HFFc6 (cell line): ENCODE measurements around the gene KIFBP. TPM values are rescaled to one million over a fixed set of nuclear protein-coding genes. Genes with fewer than 3 reads are reported as not detected.

ENCODE experiments used
- DNase-seq: peaks from one replicate; pipeline ENCODE4 v3.0.0-alpha.2; 2018
- H3K27ac Mint-ChIP-seq: 2 replicates; pipeline ENCODE4 v1.8.0; 2020; ENCODE audit warnings: mild to moderate bottlenecking, mixed read lengths
- H3K27me3 Mint-ChIP-seq: 2 replicates; pipeline ENCODE4 v1.8.0; 2021; ENCODE audit warnings: mild to moderate bottlenecking, moderate library complexity, mixed read lengths; ENCODE audit not compliant: insufficient read depth
- H3K36me3 Mint-ChIP-seq: 2 replicates; pipeline ENCODE4 v1.8.0; 2021; ENCODE audit warnings: low read depth, mixed read lengths
- H3K4me1 Mint-ChIP-seq: 2 replicates; pipeline ENCODE4 v1.8.0; 2020; ENCODE audit warnings: low read depth, mixed read lengths
- H3K4me3 Mint-ChIP-seq: 2 replicates; pipeline ENCODE4 v1.8.0; 2020; ENCODE audit warnings: mild to moderate bottlenecking, moderate library complexity, mixed read lengths
- H3K9me3 Mint-ChIP-seq: 2 replicates; pipeline ENCODE4 v1.8.0; 2020; ENCODE audit warnings: mild to moderate bottlenecking, mixed read lengths
- total RNA-seq, 6 experiments: library from RNA; stranded (reverse); fragmentation: NEBNext Ultra II Directional; extraction: Animal tissue kit (Norgen Biotek cat#: 25700); gene quantifications; 2 replicates in 1 of 6; 3 replicates in 5 of 6; pipeline ENCODE4 v1.2.3, GENCODE V29; 2021
- TF ChIP-seq, protein P1 (sequence below): fragments of 200-600 bp; sonication (generic); IDR thresholded peaks from 2 replicates; pipeline ENCODE4 v1.5.0; 2021; ENCODE audit warnings: antibody characterized with exemption, mild to moderate bottlenecking

Gene KIFBP
- total RNA-seq, 6 experiments from 2014 or later: 43.6 to 56.2 (median 51.9) TPM

DNA sequence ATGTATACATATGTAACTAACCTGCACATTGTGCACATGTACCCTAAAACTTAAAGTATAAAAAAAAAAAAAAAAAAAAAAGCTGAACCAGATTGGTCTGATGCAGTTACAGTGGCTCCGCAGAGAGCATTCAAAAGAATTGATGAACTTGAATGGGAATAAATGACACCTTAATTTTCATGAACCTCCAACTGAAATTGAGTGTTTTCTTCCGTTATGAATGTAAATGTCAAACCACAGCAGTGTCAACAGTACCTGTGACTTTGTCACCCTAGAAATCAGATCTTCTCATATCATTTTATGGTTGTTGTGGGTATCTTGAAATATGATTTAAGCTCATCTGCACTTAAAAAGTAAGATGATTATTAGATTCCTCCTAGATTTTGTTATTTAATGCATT, 66.6 kb downstream of the KIFBP start:
- Mint-ChIP-seq H3K4me3 (no peak overlapping the region), H3K27me3 (peaks cover 9% of the 10 kb centered on the region), H3K27ac (no peak overlapping the region), H3K36me3 (no peaks in the 10 kb centered on the region), H3K4me1 (peaks cover 42% of the 10 kb centered on the region), H3K9me3 (no peaks in the 10 kb centered on the region)
- DNase-seq: no peak
- TF ChIP-seq, protein P1, sequence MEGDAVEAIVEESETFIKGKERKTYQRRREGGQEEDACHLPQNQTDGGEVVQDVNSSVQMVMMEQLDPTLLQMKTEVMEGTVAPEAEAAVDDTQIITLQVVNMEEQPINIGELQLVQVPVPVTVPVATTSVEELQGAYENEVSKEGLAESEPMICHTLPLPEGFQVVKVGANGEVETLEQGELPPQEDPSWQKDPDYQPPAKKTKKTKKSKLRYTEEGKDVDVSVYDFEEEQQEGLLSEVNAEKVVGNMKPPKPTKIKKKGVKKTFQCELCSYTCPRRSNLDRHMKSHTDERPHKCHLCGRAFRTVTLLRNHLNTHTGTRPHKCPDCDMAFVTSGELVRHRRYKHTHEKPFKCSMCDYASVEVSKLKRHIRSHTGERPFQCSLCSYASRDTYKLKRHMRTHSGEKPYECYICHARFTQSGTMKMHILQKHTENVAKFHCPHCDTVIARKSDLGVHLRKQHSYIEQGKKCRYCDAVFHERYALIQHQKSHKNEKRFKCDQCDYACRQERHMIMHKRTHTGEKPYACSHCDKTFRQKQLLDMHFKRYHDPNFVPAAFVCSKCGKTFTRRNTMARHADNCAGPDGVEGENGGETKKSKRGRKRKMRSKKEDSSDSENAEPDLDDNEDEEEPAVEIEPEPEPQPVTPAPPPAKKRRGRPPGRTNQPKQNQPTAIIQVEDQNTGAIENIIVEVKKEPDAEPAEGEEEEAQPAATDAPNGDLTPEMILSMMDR: no peak

DNA sequence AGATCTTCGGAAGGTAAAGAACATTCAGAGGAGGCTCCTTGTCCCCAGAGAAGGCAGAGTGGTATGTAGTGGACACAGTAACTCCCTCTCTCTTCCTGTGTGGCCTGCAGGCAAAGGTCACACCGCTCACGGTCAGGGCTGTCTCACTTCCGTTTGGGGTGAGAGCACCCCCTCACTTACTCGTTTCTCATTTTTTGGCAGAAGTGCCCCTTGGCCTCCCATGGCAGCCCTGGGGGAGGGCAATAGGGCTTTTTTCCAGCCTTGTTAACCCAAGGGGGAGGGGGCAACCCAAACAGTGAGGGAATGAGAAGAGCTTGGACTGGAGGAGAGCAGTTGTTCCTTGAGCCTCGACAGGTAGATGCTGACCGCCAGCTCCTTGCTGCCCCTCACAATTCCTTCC, 67.5 kb downstream of the KIFBP start:
- Mint-ChIP-seq H3K27me3 (peaks cover 9% of the 10 kb centered on the region), H3K36me3 (no peaks in the 10 kb centered on the region), H3K4me1 (peaks cover 45% of the 10 kb centered on the region), H3K9me3 (no peaks in the 10 kb centered on the region), H3K4me3 (no peak overlapping the region), H3K27ac (peak overlapping the region; percentile 88)
- DNase-seq: no peak
- TF ChIP-seq, protein P1: no peak

- Mint-ChIP-seq H3K27ac (peak overlapping the region; percentile 88), H3K27me3 (peaks cover 5% of the 10 kb centered on the region), H3K9me3 (no peaks in the 10 kb centered on the region), H3K4me3 (no peak overlapping the region), H3K4me1 (peaks cover 45% of the 10 kb centered on the region), H3K36me3 (no peaks in the 10 kb centered on the region)
- TF ChIP-seq, protein P1: no peak
- DNase-seq: no peak
These were observed 68.1 kb downstream of the KIFBP start for GRCh38 chr10:69056536-69057260.

GRCh38 chr10:69057261-69057950, 68.8 kb downstream of the KIFBP start:
- H3K36me3 Mint-ChIP-seq: no peaks in the 10 kb centered on the region
- peak overlapping the region; percentile 8; the same call in 1 of the 2 replicates for H3K4me3 Mint-ChIP-seq
- DNase-seq: no peak
- H3K27ac Mint-ChIP-seq: peak overlapping the region; percentile 88
- peaks cover 1% of the 10 kb centered on the region for H3K27me3 Mint-ChIP-seq
- no peaks in the 10 kb centered on the region for H3K9me3 Mint-ChIP-seq
- TF ChIP-seq, protein P1: no peak
- H3K4me1 Mint-ChIP-seq: peaks cover 51% of the 10 kb centered on the region

GRCh38 chr10:69057951-69058297, 69.3 kb downstream of the KIFBP start:
- Mint-ChIP-seq H3K27ac (peak overlapping the region; percentile 88), H3K4me1 (peaks cover 56% of the 10 kb centered on the region), H3K9me3 (no peaks in the 10 kb centered on the region), H3K27me3 (no peaks in the 10 kb centered on the region; the same call in none of the 2 replicates), H3K4me3 (peak overlapping the region; percentile 8; the same call in 1 of the 2 replicates), H3K36me3 (no peaks in the 10 kb centered on the region)
- TF ChIP-seq, protein P1: no peak
- peak; percentile 48 for DNase-seq
